Endothelial cell of umbilical vein (primary cell): ENCODE measurements around the gene S100A14. TPM values are rescaled to one million over a fixed set of nuclear protein-coding genes. Genes with fewer than 3 reads are reported as not detected.

Source experiments
- BruUV-seq: library from RNA; stranded (reverse); fragments of 400-500 nt; replicated peaks from 2 replicates; lab custom pipeline; 2021; lab: Mats Ljungman, UMichigan
- CTCF ChIA-PET: fragments of 300-600, 350-600 bp; sonication (Branson Sonifier 250); formaldehyde crosslinking; loops from one replicate; lab custom pipeline; 2021; ENCODE audit warnings: antibody characterized with exemption, inconsistent platforms; lab: Charles Lee
- POLR2A ChIA-PET: fragments of 300-600, 350-600 bp; sonication (Branson Sonifier 250); formaldehyde crosslinking; loops from one replicate; lab custom pipeline; 2021; ENCODE audit warnings: antibody characterized with exemption, inconsistent platforms; lab: Charles Lee
- DNase-seq: peaks from one replicate; pipeline ENCODE4 v3.0.0-alpha.2; 2011; ENCODE audit warnings: low read depth, low spot score
- FAIRE-seq: peaks from 2 replicates; lab custom pipeline; 2011; peaks lifted over from hg19 to GRCh38; lab: Jason Lieb, UNC
- H2AFZ ChIP-seq: 2 replicates; pipeline ENCODE4 v1.6.0; 2012; ENCODE audit warnings: low read depth, low read length, control low read depth, inconsistent platforms
- H3K27ac ChIP-seq: 2 replicates; pipeline ENCODE4 v1.5.1; 2011; ENCODE audit warnings: low read depth, mild to moderate bottlenecking, control low read depth, low read length, moderate library complexity; ENCODE audit not compliant: insufficient read depth
- H3K27me3 ChIP-seq, 2 experiments: 2 replicates each; pipeline versions ENCODE4 v1.6.0 to v1.6.1; 2011; ENCODE audit warnings: low read length in 2 of 2, mixed read lengths in 1 of 2; ENCODE audit not compliant: control insufficient read depth in 2 of 2, insufficient read depth in 2 of 2
- H3K36me3 ChIP-seq, 2 experiments: 2 replicates in 1 of 2; 3 replicates in 1 of 2; pipeline ENCODE4 v1.5.1; 2011; ENCODE audit warnings: low read length in 2 of 2, mild to moderate bottlenecking in 1 of 2, moderate library complexity in 1 of 2; ENCODE audit not compliant: control insufficient read depth in 2 of 2, insufficient read depth in 2 of 2; ENCODE audit errors: extremely low read depth in 1 of 2
- H3K4me1 ChIP-seq: 3 replicates; pipeline ENCODE4 v1.5.1; 2011; ENCODE audit warnings: mild to moderate bottlenecking, low read length; ENCODE audit not compliant: control insufficient read depth, insufficient read depth; ENCODE audit errors: extremely low read depth
- H3K4me2 ChIP-seq: 2 replicates; pipeline ENCODE4 v1.6.1; 2011; ENCODE audit warnings: low read length, control low read depth, mixed read lengths; ENCODE audit not compliant: insufficient read depth
- H3K4me3 ChIP-seq, 3 experiments: fragments of 200-600 bp in 1 of 3; sonication (generic), shearing (Covaris generic) in 1 of 3; replicated peaks in 1 of 3; 2 replicates each; pipeline ENCODE4 v1.5.1; 2011 to 2016; ENCODE audit warnings: control low read depth in 3 of 3, low read length in 3 of 3, mild to moderate bottlenecking in 2 of 3, inconsistent platforms in 1 of 3, low read depth in 1 of 3, moderate library complexity in 1 of 3; ENCODE audit not compliant: insufficient read depth in 1 of 3
- H3K79me2 ChIP-seq: 2 replicates; pipeline ENCODE4 v1.6.0; 2012; ENCODE audit warnings: low read length, inconsistent platforms; ENCODE audit not compliant: control insufficient read depth, insufficient read depth
- H3K9ac ChIP-seq: replicated peaks from 2 replicates; pipeline ENCODE3; 2011; ENCODE audit warnings: low read length, control low read depth; ENCODE audit not compliant: insufficient read depth; ENCODE audit errors: extremely low read depth
- H3K9me1 ChIP-seq: replicated peaks from 3 replicates; pipeline ENCODE4 v1.6.0; 2011; ENCODE audit warnings: mild to moderate bottlenecking, low read length; ENCODE audit not compliant: control insufficient read depth, insufficient read depth; ENCODE audit errors: extremely low read depth
- H3K9me3 ChIP-seq: replicated peaks from 2 replicates; pipeline ENCODE4 v1.5.1; 2012; ENCODE audit warnings: low read length, inconsistent platforms; ENCODE audit not compliant: control insufficient read depth, insufficient read depth
- H4K20me1 ChIP-seq: replicated peaks from 2 replicates; pipeline ENCODE3; 2011; ENCODE audit warnings: mild to moderate bottlenecking, low read length; ENCODE audit not compliant: control insufficient read depth, insufficient read depth; ENCODE audit errors: extremely low read depth
- CTCF ChIP-seq, 2 donors: IDR thresholded peaks; 1 replicate in 1 of 2; 2 replicates in 1 of 2; pipeline ENCODE4 v1.5.1; 2011; ENCODE audit warnings: low read length in 2 of 2, mild to moderate bottlenecking in 2 of 2, moderate library complexity in 2 of 2, control low read depth in 1 of 2, inconsistent platforms in 1 of 2, low read depth in 1 of 2; ENCODE audit not compliant: insufficient read depth in 1 of 2; ENCODE audit errors: extremely low read depth in 1 of 2
- EZH2 ChIP-seq: IDR thresholded peaks from 2 replicates; pipeline ENCODE4 v1.6.1; 2012; ENCODE audit warnings: borderline replicate concordance, low read depth, mild to moderate bottlenecking, moderate library complexity, low read length, inconsistent platforms; ENCODE audit not compliant: severe bottlenecking
- FOS ChIP-seq: IDR thresholded peaks from 2 replicates; pipeline ENCODE4 v1.6.1; 2011; ENCODE audit warnings: mild to moderate bottlenecking, low read length, moderate library complexity, borderline replicate concordance; ENCODE audit not compliant: insufficient read depth
- GATA2 ChIP-seq: IDR thresholded peaks from 2 replicates; pipeline ENCODE4 v1.7.0; 2011; ENCODE audit warnings: low read depth, mild to moderate bottlenecking, moderate library complexity, mixed read lengths, low read length; ENCODE audit not compliant: insufficient read length, insufficient read depth
- JUN ChIP-seq: IDR thresholded peaks from 2 replicates; pipeline ENCODE4 v1.6.1; 2011; ENCODE audit warnings: borderline replicate concordance, low read depth; ENCODE audit not compliant: insufficient read length, insufficient read depth
- MAX ChIP-seq: IDR thresholded peaks from 2 replicates; pipeline ENCODE4 v1.6.1; 2011; ENCODE audit not compliant: insufficient read depth, insufficient read length
- MYC ChIP-seq: IDR thresholded peaks from one replicate; pipeline ENCODE4 v1.6.1; 2011; ENCODE audit warnings: mild to moderate bottlenecking, low read depth, low read length
- POLR2A ChIP-seq: IDR thresholded peaks from 2 replicates; pipeline ENCODE4 v1.6.1; 2012; ENCODE audit warnings: low read depth, mild to moderate bottlenecking, control low read depth, low read length
- POLR2AphosphoS5 ChIP-seq: IDR thresholded peaks from 2 replicates; pipeline ENCODE4 v1.6.1; 2012; ENCODE audit warnings: low read depth, mild to moderate bottlenecking, control low read depth, low read length, moderate library complexity; ENCODE audit not compliant: insufficient read depth
- dilution Hi-C: fragments of 300-500 bp; cut with MboI; formaldehyde crosslinking; loops from one replicate; pipeline ENCODE4 v1.15.0; 2019; ENCODE audit warnings: low sequenced_read_pairs; ENCODE audit not compliant: extremely low pct_ligation_motif_present
- intact Hi-C: fragments of 100-400 bp; cut with micrococcal nuclease; formaldehyde crosslinking; loops from one replicate; pipeline ENCODE4 v1.10.0; 2022
- polyA plus RNA-seq, 4 experiments: library from polyadenylated mRNA; depleted of rRNA in 3 of 4; stranded (reverse) in 3 of 4; unstranded in 1 of 4; fragments of >200 nt; gene quantifications; 2 replicates each; pipeline versions ENCODE4 v1.2.1 to v1.2.3, GENCODE V29; 2011 to 2012; ENCODE audit warnings: missing spikeins in 1 of 4
- total RNA-seq: library from RNA; stranded (reverse); gene quantifications from 2 replicates; pipeline ENCODE4 v1.2.3, GENCODE V29; 2021

S100A14 gene
- total and polyA plus RNA-seq, 2 donors (not counting 3 experiments of a cell fraction or from before 2014, with no cell fraction given) = 0.10 TPM; not detected in 1

- Histone ChIP-seq H3K79me2 (peaks cover 28% of the 10 kb centered on the region), H3K9ac (peak within 1 kb of the TSS; percentile 86), H3K36me3 (no peaks in the 10 kb centered on the region), H3K4me2 (peak within 1 kb of the TSS; percentile 93), H3K4me3 (peak within 1 kb of the TSS; percentile 57 to 74 (median 62)), H3K9me3 (no peaks in the 10 kb centered on the region), H2AFZ (peak within 1 kb of the TSS; percentile 55), H3K9me1 (no peaks in the 10 kb centered on the region), H3K27ac (peak within 1 kb of the TSS; percentile 81), H3K4me1 (peaks cover 14% of the 10 kb centered on the region), H3K27me3 (no peaks in the 10 kb centered on the region), H4K20me1 (no peaks in the 10 kb centered on the region)
- TF ChIP-seq CTCF (IDR thresholded peaks at IDR 0.05; ENCODE audit: extremely low read depth in 1 of 2, insufficient read depth in 1 of 2, low read depth in 1 of 2, low read length in 2 of 2) = peak; percentile 93
- TF ChIP-seq FOS = no peak
- TF ChIP-seq MAX = peak; percentile 14
- peak; percentile 91 for TF ChIP-seq POLR2AphosphoS5
- TF ChIP-seq MYC = no peak
- TF ChIP-seq GATA2 = no peak
- peak; percentile 98 for TF ChIP-seq POLR2A
- TF ChIP-seq JUN = no peak
- TF ChIP-seq EZH2 = no peak
- intact Hi-C loops (loop anchor here (1.0 kb wide), 5 partner anchors 18 to 116 kb away; no protein-coding TSS in a partner anchor), dilution Hi-C loops (no loop called here)
- ChIA-PET POLR2A (interaction anchor here (0.6 to 3.6 kb wide), 21 partner anchors 10 to 163 kb away, joined by 3 to 43 read pairs (median 5); partner anchors contain the start of genes ILF2, S100A14 and S100A16), CTCF (interaction anchor here (0.7 to 7.8 kb wide), 38 partner anchors 9 to 146 kb away, joined by 3 to 145 read pairs (median 5); partner anchors contain the start of genes S100A14, S100A16, S100A6 and SNAPIN)
- BruUV-seq = TSS peak; percentile 56
- FAIRE-seq = peak; percentile 92
- peak; percentile 90 for DNase-seq
Measured at GRCh38 chr1:153626904-153627714, 11.0 kb upstream of the S100A14 start, which contains the start of gene S100A13. S100A13 (minus strand) TSS chr1:153627505; CDS start chr1:153626472, 1,033 bp downstream.
